PC-3 (cell line): ENCODE results near the gene MYO1H.

Experiments used
- CTCF ChIP-seq: fragments of 300-600 bp; sonication (generic); conservative IDR thresholded peaks from 2 replicates; pipeline ENCODE4 v1.5.1; 2017; ENCODE audit warnings: antibody characterized with exemption, low read depth, mild to moderate bottlenecking, low read length
- EZH2 ChIP-seq: fragments of 300-600 bp; sonication (generic); IDR thresholded peaks from one replicate; pipeline ENCODE4 v1.6.1; 2017; ENCODE audit warnings: antibody characterized with exemption, mild to moderate bottlenecking, low read length; ENCODE audit not compliant: unreplicated experiment
- EZH2phosphoT487 ChIP-seq: fragments of 300-600 bp; sonication (generic); IDR thresholded peaks from 2 replicates; pipeline ENCODE4 v1.6.1; 2018; ENCODE audit warnings: mild to moderate bottlenecking, antibody characterized with exemption, low read length, borderline replicate concordance

DNA sequence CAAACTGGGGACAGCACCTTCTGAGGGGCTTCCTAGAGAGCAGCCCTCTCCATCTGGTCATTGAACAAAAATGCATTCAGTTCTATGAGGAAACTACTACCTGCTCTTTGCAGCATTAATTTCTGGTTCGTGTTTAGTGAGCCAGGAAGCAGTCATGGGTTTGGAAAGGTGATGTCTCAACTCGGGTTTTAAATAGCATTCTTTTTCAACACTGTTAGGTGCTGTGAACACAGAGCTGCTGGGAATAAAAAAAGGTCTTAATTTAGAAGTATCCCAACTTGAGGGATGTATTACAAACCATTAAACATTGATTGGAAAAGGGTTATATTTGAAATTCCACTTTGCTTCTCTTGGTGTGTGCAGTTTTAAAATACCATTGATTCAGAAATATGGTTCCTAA lies 9.3 kb downstream of the MYO1H start:
- no peak for TF ChIP-seq CTCF
- TF ChIP-seq EZH2 = no peak
- TF ChIP-seq EZH2phosphoT487 = no peak
